Vagina (tissue), 2 donors: ENCODE results near the gene RPS6KC1. TPM values are rescaled to one million over a fixed set of nuclear protein-coding genes. Genes with fewer than 3 reads are reported as not detected.
"Not testable (repeated sequence)": the region's sequence is repeated elsewhere in the genome, so short reads cannot be mapped to it uniquely, and the experiment has no call there.

Experiments used
- DNase-seq, 2 donors: peaks; one replicate each; pipeline ENCODE4 v3.0.0-alpha.2; 2017; ENCODE audit errors: extremely low spot score in 2 of 2
- H3K27ac ChIP-seq: fragments of 200-600 bp; sonication (generic); one replicate; pipeline ENCODE4 v1.5.1; 2019
- H3K27me3 ChIP-seq: fragments of 200-600 bp; sonication (generic); one replicate; pipeline ENCODE4 v1.5.1; 2019
- H3K36me3 ChIP-seq, 2 donors: fragments of 200-600 bp; sonication (generic); one replicate each; pipeline ENCODE4 v1.5.1; 2017 to 2019
- H3K4me1 ChIP-seq: fragments of 200-600 bp; sonication (generic); one replicate; pipeline ENCODE4 v1.5.1; 2019
- H3K4me3 ChIP-seq, 2 donors: fragments of 200-600 bp; sonication (generic); 1 replicate in 1 of 2; 2 replicates in 1 of 2; pipeline ENCODE4 v1.5.1; 2016 to 2019
- H3K9me3 ChIP-seq: fragments of 200-600 bp; sonication (generic); one replicate; pipeline ENCODE4 v1.5.1; 2019
- POLR2A ChIP-seq, 2 donors: fragments of 450-650 bp; IDR thresholded peaks; one replicate each; pipeline ENCODE4 v1.6.1; 2017; ENCODE audit warnings: antibody characterized with exemption in 2 of 2, mild to moderate bottlenecking in 2 of 2, moderate library complexity in 2 of 2
- POLR2AphosphoS5 ChIP-seq, 2 donors: sonication (generic); formaldehyde crosslinking; IDR thresholded peaks; one replicate each; pipeline ENCODE4 v1.9.0; 2017; ENCODE audit warnings: antibody characterized with exemption in 2 of 2, mild to moderate bottlenecking in 2 of 2, low read depth in 1 of 2; ENCODE audit not compliant: insufficient read depth in 1 of 2
- intact Hi-C: fragments of 100-400 bp; cut with DNase I; formaldehyde crosslinking; loops from one replicate; pipeline ENCODE4 v1.15.1; 2023
- total RNA-seq: library from RNA; depleted of rRNA; stranded (reverse); fragments of >200 nt; gene quantifications from one replicate; pipeline ENCODE4 v1.2.3, GENCODE V29; 2016
- TF ChIP-seq, protein P1 (sequence below), 3 experiments: fragments of 450-650 bp in 2 of 3; fragments of 200-600 bp in 1 of 3; sonication (generic) in 1 of 3; IDR thresholded peaks; one replicate each; pipeline ENCODE4 v1.5.1; 2017 to 2019; ENCODE audit warnings: antibody characterized with exemption in 3 of 3, mild to moderate bottlenecking in 2 of 3, moderate library complexity in 2 of 3

RPS6KC1 gene
- total RNA-seq, 1 donor from 2014 or later = 14.2 TPM

DNA sequence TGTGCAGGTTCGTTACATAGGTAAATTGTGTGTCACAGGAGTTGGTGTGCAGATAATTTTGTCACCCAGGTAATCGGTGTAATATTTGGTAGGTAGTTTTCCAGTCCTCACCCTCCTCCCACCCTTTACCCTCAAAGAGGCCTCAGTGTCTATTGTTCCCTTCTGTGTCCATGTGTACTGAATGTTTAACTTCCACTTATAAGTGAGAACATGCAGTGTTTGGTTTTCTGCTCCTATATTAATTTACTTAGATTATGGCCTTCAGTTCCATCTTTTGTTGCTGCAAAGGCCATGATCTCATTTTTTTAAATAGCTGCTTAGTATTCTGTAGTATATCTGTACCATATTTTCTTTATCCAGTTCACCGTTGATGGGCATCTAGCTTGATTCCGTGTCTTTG lies 87.3 kb downstream of the RPS6KC1 start:
- intact Hi-C loops = no loop called here
- Histone ChIP-seq H3K36me3 (no peaks in the 10 kb centered on the region), H3K27ac (no peak overlapping the region), H3K4me1 (no peaks in the 10 kb centered on the region), H3K9me3 (no peaks in the 10 kb centered on the region), H3K4me3 (no peak overlapping the region), H3K27me3 (no peaks in the 10 kb centered on the region)
- DNase-seq = no peak
- TF ChIP-seq, protein P1, sequence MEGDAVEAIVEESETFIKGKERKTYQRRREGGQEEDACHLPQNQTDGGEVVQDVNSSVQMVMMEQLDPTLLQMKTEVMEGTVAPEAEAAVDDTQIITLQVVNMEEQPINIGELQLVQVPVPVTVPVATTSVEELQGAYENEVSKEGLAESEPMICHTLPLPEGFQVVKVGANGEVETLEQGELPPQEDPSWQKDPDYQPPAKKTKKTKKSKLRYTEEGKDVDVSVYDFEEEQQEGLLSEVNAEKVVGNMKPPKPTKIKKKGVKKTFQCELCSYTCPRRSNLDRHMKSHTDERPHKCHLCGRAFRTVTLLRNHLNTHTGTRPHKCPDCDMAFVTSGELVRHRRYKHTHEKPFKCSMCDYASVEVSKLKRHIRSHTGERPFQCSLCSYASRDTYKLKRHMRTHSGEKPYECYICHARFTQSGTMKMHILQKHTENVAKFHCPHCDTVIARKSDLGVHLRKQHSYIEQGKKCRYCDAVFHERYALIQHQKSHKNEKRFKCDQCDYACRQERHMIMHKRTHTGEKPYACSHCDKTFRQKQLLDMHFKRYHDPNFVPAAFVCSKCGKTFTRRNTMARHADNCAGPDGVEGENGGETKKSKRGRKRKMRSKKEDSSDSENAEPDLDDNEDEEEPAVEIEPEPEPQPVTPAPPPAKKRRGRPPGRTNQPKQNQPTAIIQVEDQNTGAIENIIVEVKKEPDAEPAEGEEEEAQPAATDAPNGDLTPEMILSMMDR (IDR thresholded peaks at IDR 0.05) = no peak
- TF ChIP-seq POLR2AphosphoS5 (IDR thresholded peaks at IDR 0.05; ENCODE audit: insufficient read depth in 1 of 2, low read depth in 1 of 2) = no peak
- TF ChIP-seq POLR2A (IDR thresholded peaks at IDR 0.05) = no peak

DNA sequence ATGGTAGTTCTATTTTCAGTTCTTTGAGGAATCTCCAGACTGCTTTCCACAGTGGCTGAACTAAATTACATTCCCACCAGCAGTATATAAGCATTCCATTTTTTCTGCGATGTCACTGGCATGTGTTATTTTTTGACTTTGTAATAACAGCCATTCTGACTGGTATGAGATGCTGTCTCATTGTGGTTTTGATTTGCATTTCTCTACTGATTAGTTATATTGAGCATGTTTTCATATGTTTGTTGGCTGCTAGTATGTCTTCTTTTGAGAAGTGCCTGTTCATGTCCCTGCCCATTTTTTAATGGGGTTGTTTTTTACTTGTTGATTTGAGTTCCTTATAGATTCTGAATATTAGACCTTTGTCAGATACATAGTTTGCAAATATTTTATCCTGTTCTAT lies 87.9 kb downstream of the RPS6KC1 start:
- H3K36me3 ChIP-seq = no peaks in the 10 kb centered on the region
- DNase-seq = no peak
- H3K4me1 ChIP-seq = no peaks in the 10 kb centered on the region
- TF ChIP-seq POLR2A (IDR thresholded peaks at IDR 0.05) (no peak), POLR2AphosphoS5 (IDR thresholded peaks at IDR 0.05; ENCODE audit: insufficient read depth in 1 of 2, low read depth in 1 of 2) (no peak)
- TF ChIP-seq, protein P1 (IDR thresholded peaks at IDR 0.05) = no peak
- H3K4me3 ChIP-seq = no peak overlapping the region
- H3K9me3 ChIP-seq = no peaks in the 10 kb centered on the region
- intact Hi-C loops = no loop called here
- no peak overlapping the region for H3K27ac ChIP-seq
- no peaks in the 10 kb centered on the region for H3K27me3 ChIP-seq

DNA sequence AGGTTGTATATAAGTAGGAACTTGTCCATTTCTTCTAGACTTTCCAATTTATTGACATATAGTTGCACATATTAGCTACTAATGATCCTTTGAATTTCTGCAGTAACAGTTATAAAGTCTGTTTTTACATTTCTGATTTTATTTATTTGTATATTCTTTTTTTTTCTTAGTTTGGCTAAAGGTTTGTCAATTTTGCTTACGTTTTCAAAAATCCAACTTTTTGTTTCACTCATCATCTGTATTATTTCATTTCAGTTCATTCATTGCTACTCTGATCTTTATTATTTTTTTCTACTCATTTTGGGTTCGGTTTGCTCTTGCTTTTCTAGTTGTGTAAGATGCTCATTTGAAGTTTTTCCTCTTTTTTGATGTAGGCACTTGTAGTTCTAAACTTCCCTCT lies 97.9 kb downstream of the RPS6KC1 start:
- no peaks in the 10 kb centered on the region for H3K36me3 ChIP-seq
- intact Hi-C loops = no loop called here
- no peak overlapping the region for H3K27ac ChIP-seq
- no peaks in the 10 kb centered on the region for H3K27me3 ChIP-seq
- TF ChIP-seq, protein P1 (IDR thresholded peaks at IDR 0.05) = no peak
- TF ChIP-seq POLR2AphosphoS5 (IDR thresholded peaks at IDR 0.05; ENCODE audit: insufficient read depth in 1 of 2, low read depth in 1 of 2) (no peak), POLR2A (IDR thresholded peaks at IDR 0.05) (no peak)
- H3K4me1 ChIP-seq = no peaks in the 10 kb centered on the region
- no peak overlapping the region for H3K4me3 ChIP-seq
- DNase-seq = no peak
- H3K9me3 ChIP-seq = no peaks in the 10 kb centered on the region

DNA sequence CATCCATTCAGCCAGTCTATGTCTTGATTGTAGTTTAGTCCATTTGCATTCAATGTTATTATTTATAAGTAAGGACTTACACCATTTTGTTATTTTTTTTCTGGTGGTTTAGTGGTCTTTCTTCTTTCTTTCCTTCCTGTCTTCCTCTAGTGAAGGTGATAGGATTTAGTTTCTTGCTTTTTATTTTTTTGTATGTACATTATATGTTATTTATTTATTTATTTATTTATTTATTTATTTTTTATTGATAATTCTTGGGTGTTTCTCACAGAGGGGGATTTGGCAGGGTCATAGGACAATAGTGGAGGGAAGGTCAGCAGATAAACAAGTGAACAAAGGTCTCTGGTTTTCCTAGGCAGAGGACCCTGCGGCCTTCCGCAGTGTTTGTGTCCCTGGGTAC lies 99.0 kb downstream of the RPS6KC1 start:
- DNase-seq, H3K4me1 ChIP-seq, H3K4me3 ChIP-seq, H3K9me3 ChIP-seq, intact Hi-C loops, H3K27me3 ChIP-seq, H3K36me3 ChIP-seq, H3K27ac ChIP-seq: not testable (repeated sequence)

DNA sequence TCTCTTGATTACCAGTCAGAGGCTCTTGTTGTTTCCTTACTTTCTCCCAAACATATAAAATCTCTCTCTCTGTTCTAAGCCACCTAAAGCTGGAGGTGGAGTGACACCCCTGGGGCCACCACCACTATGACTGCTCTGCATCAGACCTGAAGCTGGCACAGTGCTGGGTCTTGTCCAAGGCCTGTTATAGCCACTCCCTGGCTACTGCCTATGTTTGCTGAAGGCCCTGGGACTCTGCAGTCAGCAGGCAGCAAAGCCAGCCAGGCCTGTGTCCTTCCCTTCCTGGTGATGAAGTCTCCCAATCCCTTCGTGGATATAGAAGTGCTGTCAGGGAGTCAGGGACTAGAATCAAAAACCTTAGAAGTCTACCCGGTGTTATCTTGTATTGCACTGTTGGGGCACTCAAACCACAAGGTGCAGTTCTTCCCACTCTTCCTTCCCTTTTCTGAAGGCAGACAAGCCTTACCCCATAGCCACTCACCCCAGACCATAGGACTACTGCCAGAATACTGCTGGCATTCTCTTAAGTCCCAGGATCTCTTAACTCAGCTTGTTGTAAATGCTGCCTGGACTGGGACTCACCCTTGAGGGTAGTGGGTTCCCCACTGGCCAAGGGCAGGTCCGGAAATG lies 103.1 kb downstream of the RPS6KC1 start:
- Histone ChIP-seq H3K36me3 (no peaks in the 10 kb centered on the region), H3K4me1 (no peaks in the 10 kb centered on the region), H3K27ac (no peak overlapping the region), H3K27me3 (no peaks in the 10 kb centered on the region), H3K4me3 (no peak overlapping the region), H3K9me3 (no peaks in the 10 kb centered on the region)
- no peak for DNase-seq
- intact Hi-C loops = no loop called here
- no peak for TF ChIP-seq POLR2AphosphoS5 (IDR thresholded peaks at IDR 0.05; ENCODE audit: insufficient read depth in 1 of 2, low read depth in 1 of 2)
- TF ChIP-seq POLR2A (IDR thresholded peaks at IDR 0.05) = no peak
- TF ChIP-seq, protein P1 (IDR thresholded peaks at IDR 0.05) = no peak
